IPS DF 6.9 (cell line): ENCODE measurements around the gene MYH9.
"Not testable (repeated sequence)": the region's sequence is repeated elsewhere in the genome, so short reads cannot be mapped to it uniquely, and the experiment has no call there.

Experiments used
- DNase-seq: peaks from one replicate; pipeline ENCODE4 v3.0.0-alpha.2; 2013; ENCODE audit warnings: low read depth, low spot score
- H3K27ac ChIP-seq: one replicate; pipeline ENCODE4 v1.5.1; 2013; ENCODE audit warnings: low read length, control low read depth
- H3K27me3 ChIP-seq: 2 replicates; pipeline ENCODE4 v1.6.1; 2013; ENCODE audit warnings: mild to moderate bottlenecking, low read length; ENCODE audit not compliant: control insufficient read depth, insufficient read depth
- H3K36me3 ChIP-seq: 2 replicates; pipeline ENCODE4 v1.6.1; 2013; ENCODE audit warnings: low read length; ENCODE audit not compliant: control insufficient read depth, insufficient read depth
- H3K4me1 ChIP-seq: 2 replicates; pipeline ENCODE4 v1.6.1; 2013; ENCODE audit warnings: low read length; ENCODE audit not compliant: control insufficient read depth, insufficient read depth
- H3K4me3 ChIP-seq: 2 replicates; pipeline ENCODE4 v1.5.1; 2013; ENCODE audit warnings: mild to moderate bottlenecking, low read length
- H3K9me3 ChIP-seq: 2 replicates; pipeline ENCODE4 v1.6.1; 2013; ENCODE audit warnings: low read length, inconsistent platforms; ENCODE audit not compliant: control insufficient read depth, insufficient read depth
- whole genome bisulfite sequencing: extraction: QIAGEN DNeasy Blood & Tissue Kit; methylation state at CpG from one replicate; pipeline ENCODE4 v1.1.7; 2013; ENCODE audit warnings: mixed read lengths, missing lambda C conversion rate; ENCODE audit not compliant: insufficient read length, insufficient coverage; 5-methylcytosine and 5-hydroxymethylcytosine counted together

MYH9 gene

GRCh38 chr22:36297568-36297967 is 90.2 kb downstream of the MYH9 start:
- peaks cover 80% of the 10 kb centered on the region for H3K36me3 ChIP-seq
- H3K27me3 ChIP-seq, result no peaks in the 10 kb centered on the region
- no peak overlapping the region for H3K27ac ChIP-seq
- no peak overlapping the region for H3K4me3 ChIP-seq
- no peaks in the 10 kb centered on the region for H3K4me1 ChIP-seq
- no peaks in the 10 kb centered on the region for H3K9me3 ChIP-seq
- no peak for DNase-seq
- WGBS, result no CpG with 5 or more reads among the region's 19 CpGs

- no CpG with 5 or more reads among the region's 15 CpGs for WGBS
- H3K9me3 ChIP-seq, result no peaks in the 10 kb centered on the region
- no peaks in the 10 kb centered on the region for H3K4me1 ChIP-seq
- DNase-seq, result no peak
- no peak overlapping the region for H3K4me3 ChIP-seq
- no peaks in the 10 kb centered on the region for H3K27me3 ChIP-seq
- H3K36me3 ChIP-seq, result peaks cover 86% of the 10 kb centered on the region
- H3K27ac ChIP-seq, result no peak overlapping the region
These were observed 91.1 kb downstream of the MYH9 start for GRCh38 chr22:36296690-36297089.

GRCh38 chr22:36295247-36295646 is 92.5 kb downstream of the MYH9 start:
- H3K27ac ChIP-seq, result no peak overlapping the region
- no peak for DNase-seq
- no peak overlapping the region for H3K4me3 ChIP-seq
- no CpG with 5 or more reads among the region's 7 CpGs for WGBS
- no peaks in the 10 kb centered on the region for H3K4me1 ChIP-seq
- no peaks in the 10 kb centered on the region for H3K9me3 ChIP-seq
- H3K36me3 ChIP-seq, result peaks cover 79% of the 10 kb centered on the region
- no peaks in the 10 kb centered on the region for H3K27me3 ChIP-seq

- H3K27me3 ChIP-seq, result no peaks in the 10 kb centered on the region
- H3K4me1 ChIP-seq, result no peaks in the 10 kb centered on the region
- no peak for DNase-seq
- WGBS, result no CpG with 5 or more reads among the region's 11 CpGs
- no peaks in the 10 kb centered on the region for H3K9me3 ChIP-seq
- H3K4me3 ChIP-seq, result no peak overlapping the region
- no peak overlapping the region for H3K27ac ChIP-seq
- H3K36me3 ChIP-seq, result peaks cover 75% of the 10 kb centered on the region
These were observed 93.0 kb downstream of the MYH9 start for GRCh38 chr22:36294801-36295200.

GRCh38 chr22:36294293-36294620 is 93.5 kb downstream of the MYH9 start:
- no CpG with 5 or more reads among the region's 7 CpGs for WGBS
- H3K4me1 ChIP-seq, result no peaks in the 10 kb centered on the region
- no peaks in the 10 kb centered on the region for H3K9me3 ChIP-seq
- no peak overlapping the region for H3K27ac ChIP-seq
- no peaks in the 10 kb centered on the region for H3K27me3 ChIP-seq
- no peak overlapping the region for H3K4me3 ChIP-seq
- peaks cover 76% of the 10 kb centered on the region for H3K36me3 ChIP-seq
- DNase-seq, result no peak

- DNase-seq, result no peak
- Histone ChIP-seq H3K27ac (no peak overlapping the region), H3K27me3 (no peaks in the 10 kb centered on the region), H3K4me3 (no peak overlapping the region), H3K36me3 (peaks cover 78% of the 10 kb centered on the region), H3K9me3 (no peaks in the 10 kb centered on the region), H3K4me1 (no peaks in the 10 kb centered on the region)
- no CpG with 5 or more reads among the region's 26 CpGs for WGBS
These were observed 94.0 kb downstream of the MYH9 start for GRCh38 chr22:36293606-36294292.

GRCh38 chr22:36292823-36293530 is 94.8 kb downstream of the MYH9 start:
- Histone ChIP-seq H3K36me3 (peaks cover 76% of the 10 kb centered on the region), H3K27me3 (no peaks in the 10 kb centered on the region), H3K4me1 (no peaks in the 10 kb centered on the region), H3K4me3 (no peak overlapping the region), H3K27ac (no peak overlapping the region), H3K9me3 (no peaks in the 10 kb centered on the region)
- DNase-seq, result no peak
- no CpG with 5 or more reads among the region's 17 CpGs for WGBS

- DNase-seq, result no peak
- no CpG with 5 or more reads among the region's 29 CpGs for WGBS
- peaks cover 71% of the 10 kb centered on the region for H3K36me3 ChIP-seq
These were observed 95.7 kb downstream of the MYH9 start for GRCh38 chr22:36291831-36292740.

GRCh38 chr22:36290391-36291075 is 97.2 kb downstream of the MYH9 start:
- DNase-seq, H3K27me3 ChIP-seq, H3K9me3 ChIP-seq, H3K4me3 ChIP-seq, H3K4me1 ChIP-seq, H3K27ac ChIP-seq: not testable (repeated sequence)
- no CpG with 5 or more reads among the region's 40 CpGs for WGBS
- H3K36me3 ChIP-seq, result peaks cover 76% of the 10 kb centered on the region

More at GRCh38 chr22:36291831-36292740, 95.7 kb downstream of the MYH9 start:
- Histone ChIP-seq H3K9me3 (no peaks in the 10 kb centered on the region), H3K4me1 (no peaks in the 10 kb centered on the region), H3K4me3 (no peak overlapping the region), H3K27me3 (no peaks in the 10 kb centered on the region), H3K27ac (no peak overlapping the region)

- H3K36me3 ChIP-seq, result peaks cover 76% of the 10 kb centered on the region
- WGBS, result no CpG with 5 or more reads among the region's 11 CpGs
- H3K27me3 ChIP-seq, H3K27ac ChIP-seq, H3K4me3 ChIP-seq, DNase-seq, H3K4me1 ChIP-seq, H3K9me3 ChIP-seq: not testable (repeated sequence)
These were observed 97.8 kb downstream of the MYH9 start for GRCh38 chr22:36289948-36290371.
